ENCODE results near the gene SMIM1.

SMIM1 gene

DNA sequence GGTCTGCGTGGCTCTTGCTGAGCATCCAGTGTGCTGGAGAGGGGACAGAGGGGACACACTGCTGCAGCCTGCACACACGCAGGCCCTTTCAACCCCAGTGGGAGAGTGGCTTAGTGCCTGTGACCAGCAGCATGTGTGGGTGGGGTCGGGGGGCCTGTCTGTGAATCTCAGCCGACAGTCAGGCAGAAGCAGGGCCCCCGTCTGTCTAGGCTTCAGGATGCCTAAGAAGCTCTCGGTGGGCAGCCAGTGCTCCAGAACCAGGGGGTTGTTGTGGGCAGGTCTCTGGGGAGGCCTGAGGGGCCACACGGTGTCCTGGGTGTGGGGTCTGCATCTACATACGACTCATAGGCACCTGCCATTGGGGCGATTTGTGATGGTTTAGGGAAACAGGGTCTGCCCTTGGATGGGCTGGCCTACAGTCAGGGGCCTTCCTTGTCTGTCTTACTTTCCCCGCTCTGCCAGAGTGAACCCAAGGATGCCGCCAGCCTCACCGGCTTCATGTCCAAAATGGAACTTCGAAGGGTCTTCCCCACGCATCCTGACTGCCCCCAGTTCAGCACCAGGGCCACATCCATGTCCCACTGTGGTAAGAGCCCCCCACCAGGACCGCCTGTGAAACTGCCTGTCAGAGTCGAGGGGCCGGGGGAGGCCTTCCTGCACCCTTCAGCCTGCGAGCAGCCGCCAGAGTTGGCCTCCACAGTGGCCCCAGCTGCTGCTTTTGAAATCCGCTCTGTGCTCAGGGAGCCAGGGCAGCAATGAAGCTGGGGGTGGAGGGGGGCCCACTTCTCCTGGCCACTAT is 18.7 kb upstream of the SMIM1 start:
- DNase-seq (ENCODE audit: extremely low read depth in 1 of 2, low read depth in 1 of 2) = no peak

- no peak for DNase-seq (ENCODE audit: extremely low read depth in 1 of 2, low read depth in 1 of 2)
Observed at GRCh38 chr1:3756394-3756793, 16.2 kb upstream of the SMIM1 start.

DNA sequence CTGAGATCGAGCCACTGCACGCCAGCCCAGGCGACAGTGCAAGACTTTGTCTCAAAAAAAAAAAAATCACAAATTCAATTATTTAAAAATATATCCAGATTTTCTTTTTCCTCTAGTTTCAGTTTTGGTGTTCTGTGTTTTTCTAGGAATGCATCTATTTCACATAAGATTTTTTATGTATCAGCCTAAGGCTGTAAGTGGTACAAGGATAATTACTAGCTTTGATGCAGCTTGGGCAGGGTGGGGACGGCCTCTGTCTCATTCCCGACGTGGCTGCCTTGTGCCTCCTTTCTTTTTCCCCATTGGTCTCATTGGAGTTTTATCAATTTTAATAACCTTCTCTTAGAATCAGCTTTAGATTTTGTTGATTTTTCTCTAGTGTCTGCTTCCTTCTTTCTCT is 13.4 kb upstream of the SMIM1 start:
- no peak for DNase-seq (ENCODE audit: extremely low read depth in 1 of 2, low read depth in 1 of 2)

DNA sequence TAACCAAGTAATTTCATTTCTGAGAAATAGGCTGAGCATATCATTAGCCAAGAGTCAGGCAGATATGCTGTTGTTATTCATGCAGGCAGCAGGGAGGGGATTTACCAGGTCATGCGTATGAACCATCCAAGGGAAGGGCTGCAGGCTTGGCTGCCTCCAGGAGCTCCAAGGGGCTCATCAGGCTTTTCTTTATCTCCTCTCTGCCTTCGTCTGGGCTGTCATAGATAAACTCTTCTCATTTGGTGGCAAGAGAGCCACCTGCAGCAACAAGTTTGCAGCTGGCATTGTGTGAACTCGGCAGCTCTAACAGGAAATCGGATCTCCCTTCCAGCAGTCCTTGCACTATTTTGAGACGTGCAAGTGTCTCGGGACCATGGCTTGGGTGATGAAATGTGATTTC is 12.8 kb upstream of the SMIM1 start:
- no peak for DNase-seq (ENCODE audit: extremely low read depth in 1 of 2, low read depth in 1 of 2)

GRCh38 chr1:3761296-3762010 is 11.1 kb upstream of the SMIM1 start:
- no peak for DNase-seq (ENCODE audit: extremely low read depth in 1 of 2, low read depth in 1 of 2)

DNA sequence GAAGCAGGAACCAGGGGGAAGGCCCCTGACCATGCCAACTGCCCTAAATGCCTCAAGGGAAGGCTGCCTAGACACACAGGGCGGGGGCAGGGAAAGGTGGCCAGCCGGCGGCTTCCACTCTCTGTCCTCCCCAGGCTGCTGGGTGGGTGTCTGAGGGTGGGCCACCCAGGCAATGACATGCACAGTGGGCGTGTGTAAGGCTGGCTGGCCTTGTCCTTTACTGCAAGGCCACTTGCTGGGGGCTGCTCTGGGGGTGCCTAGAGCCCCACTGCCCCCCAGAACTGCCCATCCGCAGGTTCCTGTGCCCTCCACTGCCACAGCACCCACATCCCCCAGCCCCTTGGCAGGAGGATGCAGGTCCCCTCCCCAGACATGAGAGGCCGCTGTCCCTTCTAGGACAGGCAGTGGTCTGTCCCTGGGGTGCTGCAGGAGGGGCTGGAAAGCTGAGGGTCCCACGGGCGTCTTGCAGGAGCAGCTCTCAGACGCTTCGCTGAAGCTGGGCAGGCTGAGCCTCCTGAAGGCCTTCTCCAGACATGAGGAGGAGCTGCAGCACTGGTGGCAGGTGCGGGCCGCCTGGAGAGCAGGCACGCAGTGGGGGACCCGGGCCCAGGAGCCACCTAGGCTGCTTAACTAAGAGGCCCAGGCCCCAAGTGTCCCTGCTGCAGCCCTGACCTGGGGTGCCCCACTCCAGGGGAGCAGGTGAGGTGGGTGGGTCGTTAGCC is 10.2 kb upstream of the SMIM1 start:
- no peak for DNase-seq (ENCODE audit: extremely low read depth in 1 of 2, low read depth in 1 of 2)

- no peak for DNase-seq (ENCODE audit: extremely low read depth in 1 of 2, low read depth in 1 of 2)
Observed at GRCh38 chr1:3762873-3763228, 9.7 kb upstream of the SMIM1 start.

GRCh38 chr1:3763351-3764125 is 9.0 kb upstream of the SMIM1 start:
- no peak for DNase-seq (ENCODE audit: extremely low read depth in 1 of 2, low read depth in 1 of 2)

DNA sequence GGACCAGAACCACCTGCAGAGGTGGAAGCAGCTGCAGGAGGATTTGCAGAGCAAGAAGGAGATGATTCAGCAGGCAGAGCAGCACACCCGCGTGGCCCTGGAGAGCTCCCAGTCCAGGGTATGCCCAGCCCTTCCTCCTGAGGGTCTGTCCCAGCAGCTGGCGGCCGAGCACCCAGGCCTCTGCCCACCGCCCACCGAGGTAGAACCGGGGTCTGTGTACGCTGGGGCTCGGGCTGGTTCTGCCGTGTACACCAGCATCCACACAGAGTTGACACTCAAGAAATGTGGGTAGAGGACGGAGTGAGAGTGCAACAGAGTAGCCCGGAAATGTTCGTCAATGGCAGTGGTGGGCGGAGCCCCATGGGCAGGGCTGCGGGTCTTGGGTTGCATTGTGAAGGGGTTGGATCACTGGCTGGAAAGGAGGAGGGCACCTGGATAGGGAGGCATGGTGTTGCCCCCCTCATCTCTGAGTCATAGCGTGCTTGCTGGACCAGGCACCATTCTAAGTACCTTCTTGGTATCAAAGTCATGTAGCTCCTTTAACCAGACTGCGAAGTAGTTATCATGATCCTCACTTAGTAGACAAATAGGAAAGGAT is 5.1 kb upstream of the SMIM1 start:
- DNase-seq (ENCODE audit: extremely low read depth in 1 of 2, low read depth in 1 of 2) = no peak

DNA sequence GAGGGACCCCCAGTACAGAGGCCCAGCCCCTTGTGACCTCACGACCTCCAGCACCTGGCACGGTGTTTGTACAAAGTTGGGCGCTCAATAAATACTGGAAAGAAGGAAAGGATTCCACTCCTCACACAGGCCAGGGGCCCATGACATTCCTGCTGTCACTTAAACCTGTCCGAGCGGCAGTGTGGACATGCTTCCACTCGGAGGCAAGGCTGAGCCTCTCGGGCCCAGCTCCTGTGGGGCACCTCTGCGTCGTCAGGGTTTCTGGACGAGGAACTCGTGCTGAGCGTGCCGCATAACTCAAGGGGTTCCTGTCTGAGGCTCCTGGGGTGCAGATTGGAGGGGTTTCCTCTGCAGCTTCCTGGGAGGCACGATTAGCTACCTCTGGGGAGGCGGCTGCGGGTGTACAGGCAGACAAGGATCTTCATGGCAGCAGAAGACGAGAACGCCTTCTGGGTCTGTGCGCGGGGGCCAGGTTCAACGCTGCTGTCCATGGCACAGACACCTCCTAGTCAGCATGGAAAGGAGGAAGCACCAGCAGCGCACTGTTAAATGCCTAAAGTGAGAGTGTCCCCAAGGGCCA is 3.6 kb upstream of the SMIM1 start:
- DNase-seq (ENCODE audit: extremely low read depth in 1 of 2, low read depth in 1 of 2) = no peak

DNA sequence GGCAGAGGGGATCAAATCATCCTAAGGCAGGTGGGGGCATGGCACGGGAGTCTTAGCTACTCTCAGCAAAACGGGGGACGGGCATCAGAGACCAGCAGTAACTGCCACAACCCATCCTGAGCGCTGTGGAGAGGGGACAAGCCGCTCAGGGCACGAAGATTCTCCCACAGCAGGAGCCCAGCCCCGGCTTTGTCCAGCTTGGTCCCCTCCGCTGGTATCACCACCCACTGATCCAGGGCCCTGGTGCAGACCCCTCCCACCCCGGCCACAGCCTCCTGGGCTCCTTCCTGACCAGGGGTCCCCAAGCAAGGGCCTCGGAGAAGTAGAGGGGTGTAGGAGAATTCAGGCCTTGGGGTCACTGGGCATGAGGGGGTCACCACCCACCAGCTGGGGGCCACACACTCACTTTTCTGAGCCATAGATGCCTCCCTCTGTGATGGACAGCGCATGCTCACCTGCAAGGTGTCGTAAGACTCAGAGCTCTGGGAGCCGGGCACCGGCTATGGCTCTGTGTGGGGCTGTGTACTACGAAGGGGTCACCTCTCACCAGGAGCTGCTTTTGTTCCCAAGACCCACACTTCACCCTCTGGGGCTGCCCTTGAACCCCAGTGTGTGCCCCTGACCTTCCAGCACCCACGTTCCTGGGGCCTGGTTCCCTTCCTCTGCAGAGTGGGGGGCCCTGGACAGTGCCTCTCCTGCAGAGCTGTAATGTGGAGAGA is 2.3 kb upstream of the SMIM1 start:
- no peak for DNase-seq (ENCODE audit: extremely low read depth in 1 of 2, low read depth in 1 of 2)

- DNase-seq (ENCODE audit: extremely low read depth in 1 of 2, low read depth in 1 of 2) = no peak
Observed at GRCh38 chr1:3771108-3772026, 1.2 kb upstream of the SMIM1 start.

DNA sequence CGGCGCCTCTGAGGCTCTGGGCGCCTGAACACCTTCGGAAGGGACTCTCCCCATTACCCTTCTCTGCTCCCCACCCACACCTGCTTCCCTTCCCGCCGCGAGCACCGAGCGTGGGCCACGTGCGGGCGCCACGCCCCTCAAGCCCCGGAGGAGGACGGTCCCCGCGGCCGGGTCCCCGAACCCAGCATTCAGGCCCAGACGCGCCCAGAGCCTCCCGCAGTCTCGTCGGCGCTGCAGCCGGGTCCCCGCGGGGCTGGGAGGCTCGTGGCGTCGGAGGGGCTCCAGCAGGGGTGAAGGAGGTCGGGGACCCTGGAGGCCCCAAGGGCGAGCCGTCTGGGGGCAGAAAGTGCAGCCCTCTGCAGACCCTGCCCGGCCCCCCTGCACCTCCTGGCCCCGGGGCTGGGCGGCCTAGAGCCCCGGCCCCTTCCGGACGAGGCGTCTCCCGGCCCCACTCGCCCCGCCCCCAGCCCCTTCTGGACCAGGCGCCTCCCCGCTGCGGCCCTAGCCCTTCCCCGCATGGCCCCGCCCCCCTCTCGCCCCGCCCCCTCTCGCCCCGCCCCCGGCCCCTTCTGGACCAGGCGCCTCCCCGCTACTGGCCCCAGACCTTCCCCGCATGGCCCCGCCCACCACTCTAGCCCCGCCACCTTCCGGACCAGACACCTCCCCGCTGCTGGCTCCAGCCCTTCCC is 378 bp upstream of the SMIM1 start:
- peak; percentile 66 to 67 for DNase-seq (ENCODE audit: extremely low read depth in 1 of 2, low read depth in 1 of 2)

GRCh38 chr1:3773572-3774275 is 1.2 kb downstream of the SMIM1 start:
- no peak for DNase-seq (ENCODE audit: extremely low read depth in 1 of 2, low read depth in 1 of 2)

- no peak for DNase-seq (ENCODE audit: extremely low read depth in 1 of 2, low read depth in 1 of 2)
Observed at GRCh38 chr1:3774276-3774945, 1.9 kb downstream of the SMIM1 start.

DNA sequence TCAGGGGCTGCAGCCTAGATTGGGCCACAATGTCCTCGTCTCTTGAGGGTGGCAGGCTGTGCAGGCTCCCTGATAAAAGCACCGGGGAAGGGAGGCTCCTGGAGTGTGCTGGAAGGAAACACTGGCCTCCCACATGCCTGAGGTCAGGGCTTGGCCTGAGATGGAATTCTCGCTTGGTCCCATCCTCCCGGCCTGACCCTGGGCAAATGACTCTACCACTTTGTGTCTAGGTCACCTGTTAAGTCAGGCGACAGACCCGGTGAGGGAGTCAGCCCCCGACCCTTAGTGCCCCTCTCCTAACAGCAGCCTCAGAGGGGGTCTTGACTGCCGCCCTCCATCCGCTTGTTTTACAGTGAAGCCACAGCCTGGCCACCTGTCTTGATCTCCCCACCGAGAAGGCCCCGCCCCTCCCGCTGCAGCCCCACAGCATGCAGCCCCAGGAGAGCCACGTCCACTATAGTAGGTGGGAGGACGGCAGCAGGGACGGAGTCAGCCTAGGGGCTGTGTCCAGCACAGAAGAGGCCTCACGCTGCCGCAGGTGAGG is 2.5 kb downstream of the SMIM1 start:
- DNase-seq (ENCODE audit: extremely low read depth in 1 of 2, low read depth in 1 of 2) = no peak

Data from activated CD8-positive, alpha-beta memory T cell treated with anti-CD3 and anti-CD28 coated beads for 1 hour (primary cell).